Measurements from ENCODE around the gene SLC6A3. TPM values are rescaled to one million over a fixed set of nuclear protein-coding genes. Genes with fewer than 3 reads are reported as not detected.

The SLC6A3 gene
- total and polyA plus RNA-seq, 12 donors = 0.04 to 0.19 (median 0.18) TPM; not detected in 9

DNA sequence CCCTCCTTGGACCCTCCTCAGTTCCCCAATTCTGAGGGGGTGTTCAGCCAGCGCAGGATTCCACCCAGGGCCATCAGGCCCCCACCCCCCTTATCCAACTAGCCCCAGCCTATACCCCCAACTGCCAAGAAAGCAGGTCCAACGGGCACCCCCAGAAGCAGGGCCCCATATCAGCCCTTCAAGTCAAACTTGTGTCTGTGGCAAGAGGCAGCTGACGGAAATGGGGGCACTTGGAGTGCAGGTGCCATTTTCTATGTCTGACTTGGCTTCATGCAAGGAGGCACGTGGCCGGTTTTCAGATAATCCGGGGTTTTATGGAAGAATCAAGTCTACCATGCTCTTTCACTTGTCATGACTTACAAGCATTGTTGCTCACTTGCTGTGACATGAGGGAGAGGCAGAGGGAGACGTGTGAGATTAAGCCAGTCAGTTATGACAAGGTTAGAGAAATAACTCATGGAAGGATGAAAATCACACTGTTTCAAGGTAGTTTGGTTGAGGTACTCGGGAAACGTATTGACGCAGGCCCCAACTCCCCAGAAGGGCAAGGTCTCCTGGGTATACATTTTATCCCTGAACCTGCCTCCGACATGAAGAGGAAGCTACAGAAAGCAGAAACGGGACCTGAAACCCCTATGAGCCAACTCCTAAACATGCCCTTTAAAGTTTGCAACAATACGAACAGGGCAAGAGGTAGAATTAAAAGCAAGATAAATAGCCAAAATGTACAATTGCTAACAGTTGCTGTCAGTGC is 73.8 kb downstream of the SLC6A3 start:
- TF ChIP-seq CTCF (IDR thresholded peaks at IDR 0.05) = no peak
- Histone ChIP-seq H3K4me1 (no peaks in the 10 kb centered on the region), H3K36me3 (no peaks in the 10 kb centered on the region), H3K9me3 (no peaks in the 10 kb centered on the region), H3K27ac (no peak overlapping the region), H3K27me3 (peaks cover 0 to 33% (median 11%) of the 10 kb centered on the region in 7 donors), H3K4me3 (no peak overlapping the region)
- ATAC-seq = no peak
- WGBS, 2 donors = 83% methylated on average over 13 of the region's 13 CpGs
- DNase-seq = no peak
- intact Hi-C loops (cut with DNase I) = no loop called here

DNA sequence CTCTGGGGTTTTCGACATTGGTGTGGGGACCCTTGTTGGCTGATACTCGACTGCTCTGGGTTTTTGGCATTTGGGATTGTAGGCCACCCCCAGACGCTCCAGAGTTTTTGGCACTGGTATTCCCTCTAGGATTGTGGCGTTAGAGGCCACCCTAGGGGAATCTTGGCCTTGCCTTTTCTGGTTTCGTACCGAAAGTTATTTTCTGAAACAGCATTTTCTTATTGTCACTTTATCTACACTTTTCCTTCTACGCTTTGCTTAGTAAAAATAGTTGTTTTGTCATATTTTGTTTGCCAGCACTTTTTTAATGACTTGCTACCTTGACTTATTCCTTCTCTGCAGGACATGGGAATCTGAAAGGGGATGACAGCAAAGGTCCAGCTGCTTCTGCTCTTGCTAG is 75.2 kb downstream of the SLC6A3 start:
- no peak for DNase-seq
- TF ChIP-seq CTCF (IDR thresholded peaks at IDR 0.05) = no peak
- Histone ChIP-seq H3K27ac (no peak overlapping the region), H3K27me3 (peaks cover 0 to 34% (median 7%) of the 10 kb centered on the region in 7 donors), H3K4me1 (no peaks in the 10 kb centered on the region), H3K36me3 (no peaks in the 10 kb centered on the region), H3K4me3 (no peak overlapping the region), H3K9me3 (no peaks in the 10 kb centered on the region)
- intact Hi-C loops (cut with DNase I) = no loop called here
- 73 to 79% methylated on average over 7 of the region's 7 CpGs for WGBS, 2 donors
- ATAC-seq = no peak

DNA sequence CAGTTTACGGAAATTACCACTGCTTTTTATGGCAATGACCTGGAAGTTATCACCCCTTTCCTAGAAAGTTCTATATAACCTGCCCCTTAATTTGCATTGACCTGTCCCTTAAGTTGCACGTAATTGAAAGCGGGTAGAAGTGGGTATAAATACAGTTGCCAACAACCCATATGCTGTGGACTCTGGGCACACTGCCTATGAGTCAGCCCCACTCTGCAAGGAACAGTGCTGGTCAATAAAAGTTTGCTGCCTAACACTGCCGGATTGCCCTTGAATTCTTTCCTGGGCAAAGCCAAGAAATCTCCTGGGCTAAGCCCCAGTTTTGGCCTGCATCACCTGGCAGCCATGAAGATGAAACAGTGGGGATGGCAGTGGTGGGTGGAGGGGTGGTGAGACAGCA is 76.5 kb downstream of the SLC6A3 start:
- Histone ChIP-seq H3K27me3 (peaks cover 0 to 45% (median 15%) of the 10 kb centered on the region in 7 donors), H3K9me3 (no peaks in the 10 kb centered on the region), H3K4me3 (no peak overlapping the region), H3K36me3 (no peaks in the 10 kb centered on the region), H3K4me1 (no peaks in the 10 kb centered on the region), H3K27ac (no peak overlapping the region)
- intact Hi-C loops (cut with DNase I) = no loop called here
- no peak for TF ChIP-seq CTCF (IDR thresholded peaks at IDR 0.05)
- 75 to 81% methylated on average over 4 of the region's 4 CpGs for WGBS, 2 donors
- ATAC-seq (no peak), DNase-seq (no peak)

DNA sequence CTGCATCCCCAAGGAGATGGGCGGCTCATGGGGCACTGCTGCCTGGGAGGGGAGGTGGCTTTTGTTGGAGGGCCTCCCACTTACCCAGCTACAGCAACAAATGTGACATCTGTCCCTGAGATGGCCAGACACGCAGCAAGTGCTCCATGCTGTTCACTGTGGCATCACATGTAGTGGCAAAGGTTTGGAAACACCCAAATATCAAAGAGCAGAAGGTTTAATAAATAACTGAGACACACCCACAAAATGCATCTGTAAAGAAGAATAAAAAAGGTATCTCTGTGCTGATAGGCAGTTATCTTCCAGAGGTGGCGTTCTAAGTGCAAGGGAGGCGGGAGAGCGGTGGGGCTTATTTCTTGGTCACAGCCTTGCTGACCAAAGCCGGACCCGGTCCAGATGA is 77.0 kb downstream of the SLC6A3 start:
- DNase-seq (no peak), ATAC-seq (no peak)
- TF ChIP-seq CTCF (IDR thresholded peaks at IDR 0.05) = no peak
- H3K9me3 ChIP-seq = no peaks in the 10 kb centered on the region
- 77 to 85% methylated on average over 7 of the region's 7 CpGs for WGBS, 2 donors
- peaks cover 0 to 50% (median 19%) of the 10 kb centered on the region in 7 donors for H3K27me3 ChIP-seq
- no peaks in the 10 kb centered on the region for H3K4me1 ChIP-seq
- intact Hi-C loops (cut with DNase I) = no loop called here
- no peak overlapping the region for H3K4me3 ChIP-seq
- H3K27ac ChIP-seq = no peak overlapping the region
- H3K36me3 ChIP-seq = no peaks in the 10 kb centered on the region
